Bronchial smooth muscle cell (primary cell): ENCODE data around the gene SYF2. TPM values are rescaled to one million over a fixed set of nuclear protein-coding genes. Genes with fewer than 3 reads are reported as not detected.

ENCODE experiments used
- total RNA-seq: library from RNA; depleted of rRNA; stranded (reverse); fragments of >200 nt; gene quantifications from 2 replicates; pipeline ENCODE4 v1.2.1, GENCODE V29; 2014

SYF2 gene
- total RNA-seq, result 28.3 and 45.4 TPM in 2 replicates

DNA sequence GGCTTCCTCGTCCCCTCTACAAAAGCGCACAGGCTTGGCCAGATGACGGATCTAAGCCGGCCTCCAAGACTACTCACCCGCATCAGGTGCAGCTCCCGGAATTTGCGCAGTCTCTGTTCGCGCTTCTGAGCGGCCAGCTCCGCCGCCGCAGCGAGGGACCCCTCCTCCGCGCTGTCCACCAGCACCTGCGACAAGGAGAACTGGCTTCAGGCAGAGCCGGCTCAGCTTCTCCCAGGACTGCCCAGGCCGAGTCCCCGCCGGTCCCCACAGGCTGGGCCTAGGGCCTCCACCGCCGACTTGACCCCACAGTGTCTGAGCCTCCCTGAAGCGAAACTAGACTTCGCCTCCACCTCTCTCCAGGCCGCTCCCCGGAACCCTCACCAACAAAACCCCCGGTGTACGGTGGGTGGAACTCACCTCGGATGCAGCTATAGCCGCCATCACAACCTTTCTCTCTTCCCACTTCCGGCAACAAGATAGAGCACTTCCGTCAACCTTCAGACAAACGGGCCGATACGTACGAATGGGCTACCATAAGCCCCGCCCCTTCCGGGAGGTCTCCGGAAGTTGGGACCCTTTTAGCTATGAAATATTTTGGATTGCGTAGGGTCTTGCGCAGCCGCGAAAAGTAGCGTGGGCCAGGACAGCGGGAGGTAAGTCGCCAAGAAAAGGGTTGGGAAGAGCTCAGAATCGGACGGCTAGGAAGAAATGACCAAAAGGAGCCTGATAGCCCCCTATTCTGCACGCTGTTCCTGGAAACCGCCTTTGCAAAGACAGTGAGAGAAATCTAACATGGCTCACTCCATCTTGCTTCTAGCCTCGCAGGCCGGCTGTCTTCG lies at the start of gene SYF2:
SYF2 (minus strand) TSS at position 476 of the 839 bp plus-strand sequence; CDS start at position 441, 35 bp downstream.

DNA sequence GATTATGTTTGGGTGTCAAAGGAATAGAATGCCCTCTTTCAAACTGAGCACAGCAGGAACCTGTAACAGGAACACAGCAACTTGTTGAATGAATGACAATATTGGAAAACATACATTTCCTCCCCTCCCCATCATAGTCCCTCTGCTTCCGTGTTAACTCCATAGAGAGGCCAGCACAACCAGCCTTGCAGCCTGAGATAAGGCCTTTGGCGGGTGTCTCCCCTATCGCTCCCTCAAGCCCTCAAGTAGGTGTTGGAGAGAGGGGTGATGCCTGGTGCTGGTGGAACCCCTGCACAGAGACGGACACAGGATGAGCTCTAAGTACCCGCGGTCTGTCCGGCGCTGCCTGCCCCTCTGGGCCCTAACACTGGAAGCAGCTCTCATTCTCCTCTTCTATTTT lies 39.9 kb upstream of the SYF2 start, which contains the start of gene RHD:
RHD (plus strand) TSS at position 272 of the 400 bp plus-strand sequence; CDS start at position 311, 39 bp downstream.

DNA sequence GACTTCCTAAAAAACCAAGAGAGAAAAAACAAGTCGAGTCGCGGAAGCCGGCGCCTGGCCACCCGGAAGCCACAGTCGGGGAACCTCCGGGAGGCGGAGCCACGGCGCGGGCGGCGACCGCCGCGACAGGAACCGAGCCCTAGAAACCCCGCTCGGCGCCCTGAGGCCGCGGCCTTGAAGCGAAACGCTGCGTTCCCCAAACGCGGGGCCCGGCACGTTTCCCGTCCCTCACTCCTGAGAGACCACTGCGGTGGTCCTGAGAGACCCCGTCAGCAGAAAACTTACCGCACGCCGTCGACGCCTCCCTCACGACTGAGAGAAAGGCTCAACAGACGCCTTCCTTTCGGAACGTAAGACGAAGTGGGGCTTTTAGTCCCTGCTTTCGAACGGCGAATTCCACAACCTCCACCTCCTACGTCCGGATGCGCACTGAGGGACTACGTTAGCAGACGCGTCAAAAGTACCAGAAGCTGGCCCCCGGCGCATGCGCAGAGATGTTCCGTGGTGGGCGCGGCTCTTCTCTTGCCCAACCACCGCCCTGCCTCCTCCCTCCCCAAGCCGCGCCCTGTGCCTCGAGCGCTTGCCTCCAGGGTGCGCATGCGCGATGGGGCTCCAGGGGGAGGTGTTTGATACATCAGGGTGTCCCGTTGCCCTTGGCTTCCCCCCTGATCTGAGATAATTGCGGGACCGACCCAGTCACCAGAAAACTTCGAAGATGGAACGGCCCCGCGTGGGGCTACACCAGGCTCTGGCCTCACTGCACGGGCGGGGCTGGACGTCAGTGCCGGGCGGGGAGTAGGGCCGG lies 14.9 kb upstream of the SYF2 start, which contains the start of gene RSRP1:
RSRP1 (minus strand) TSS at position 431 of the 805 bp plus-strand sequence. CDS start 491 bp downstream, outside the sequence.

Other genes starting within 250 kb of the SYF2 start
- 122 and 226 TPM in 2 replicates for gene RSRP1, start 15.0 kb upstream of the SYF2 start, total RNA-seq
- gene RHD, start 40.0 kb upstream of the SYF2 start, total RNA-seq, result not detected in 2 replicates
- 72.6 and 121 TPM in 2 replicates for gene TMEM50A, start 105.8 kb upstream of the SYF2 start, total RNA-seq
- 1.5 and 1.6 TPM in 2 replicates for gene RHCE, start 188.3 kb upstream of the SYF2 start, total RNA-seq
- 9.4 and 12.0 TPM in 2 replicates for gene MACO1, start 198.4 kb upstream of the SYF2 start, total RNA-seq